ENCODE measurements around the gene SH3BP5L. TPM values are rescaled to one million over a fixed set of nuclear protein-coding genes. Genes with fewer than 3 reads are reported as not detected.

Gene SH3BP5L
- total and polyA plus RNA-seq, 4 donors = 16.4 to 25.5 (median 17.5) TPM

DNA sequence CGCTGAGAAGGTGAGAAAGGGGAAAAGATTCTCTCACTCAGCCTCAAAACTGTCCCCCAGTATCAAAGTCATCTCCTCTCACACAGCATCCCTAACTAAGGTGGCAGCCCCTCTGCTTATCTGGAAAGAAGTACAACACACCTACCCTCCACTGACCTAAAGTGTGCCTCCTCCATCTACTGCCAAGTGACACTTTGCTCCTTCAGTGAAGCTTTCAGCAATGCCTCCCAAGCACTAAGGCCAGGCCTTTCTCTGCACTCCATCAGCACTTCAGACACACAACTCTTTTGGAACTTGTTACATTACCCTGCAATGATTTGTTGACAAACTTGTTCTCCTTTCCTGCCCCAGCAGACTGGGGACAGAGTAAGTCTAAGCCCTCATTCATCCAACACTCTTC lies 1.4 kb downstream of the SH3BP5L start:
- ATAC-seq (ENCODE audit: insufficient read depth, low FRiP score) = no peak
- Histone ChIP-seq H3K4me1 (ENCODE audit: control insufficient read depth in 5 of 5, insufficient read depth in 5 of 5, low read length in 5 of 5) (peaks cover 16 to 34% (median 26%) of the 10 kb centered on the region in 5 donors), H3K27me3 (ENCODE audit: control insufficient read depth in 3 of 3, insufficient read depth in 3 of 3, low read length in 2 of 3) (no peaks in the 10 kb centered on the region), H3K9me3 (ENCODE audit: control insufficient read depth in 4 of 4, insufficient read depth in 3 of 4, low read length in 3 of 4) (no peaks in the 10 kb centered on the region), H3K27ac (ENCODE audit: low read depth in 1 of 2, low read length in 1 of 2) (peak overlapping the region in 1 of 2 donors; percentile 29), H3K9ac (ENCODE audit: insufficient read depth in 1 of 2, low read length in 2 of 2) (no peak overlapping the region), H3K36me3 (ENCODE audit: control insufficient read depth in 4 of 4, insufficient read depth in 4 of 4, low read length in 4 of 4) (peaks cover 0 to 16% (median 10%) of the 10 kb centered on the region in 4 donors), H3K4me3 (no peak overlapping the region)
- WGBS, 2 donors = 93 to 95% methylated on average over 1 of the region's 1 CpG
- DNase-seq = no peak
- TF ChIP-seq, protein P1, sequence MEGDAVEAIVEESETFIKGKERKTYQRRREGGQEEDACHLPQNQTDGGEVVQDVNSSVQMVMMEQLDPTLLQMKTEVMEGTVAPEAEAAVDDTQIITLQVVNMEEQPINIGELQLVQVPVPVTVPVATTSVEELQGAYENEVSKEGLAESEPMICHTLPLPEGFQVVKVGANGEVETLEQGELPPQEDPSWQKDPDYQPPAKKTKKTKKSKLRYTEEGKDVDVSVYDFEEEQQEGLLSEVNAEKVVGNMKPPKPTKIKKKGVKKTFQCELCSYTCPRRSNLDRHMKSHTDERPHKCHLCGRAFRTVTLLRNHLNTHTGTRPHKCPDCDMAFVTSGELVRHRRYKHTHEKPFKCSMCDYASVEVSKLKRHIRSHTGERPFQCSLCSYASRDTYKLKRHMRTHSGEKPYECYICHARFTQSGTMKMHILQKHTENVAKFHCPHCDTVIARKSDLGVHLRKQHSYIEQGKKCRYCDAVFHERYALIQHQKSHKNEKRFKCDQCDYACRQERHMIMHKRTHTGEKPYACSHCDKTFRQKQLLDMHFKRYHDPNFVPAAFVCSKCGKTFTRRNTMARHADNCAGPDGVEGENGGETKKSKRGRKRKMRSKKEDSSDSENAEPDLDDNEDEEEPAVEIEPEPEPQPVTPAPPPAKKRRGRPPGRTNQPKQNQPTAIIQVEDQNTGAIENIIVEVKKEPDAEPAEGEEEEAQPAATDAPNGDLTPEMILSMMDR (IDR thresholded peaks at IDR 0.05; ENCODE audit: control extremely low read depth, extremely low read depth) = no peak

DNA sequence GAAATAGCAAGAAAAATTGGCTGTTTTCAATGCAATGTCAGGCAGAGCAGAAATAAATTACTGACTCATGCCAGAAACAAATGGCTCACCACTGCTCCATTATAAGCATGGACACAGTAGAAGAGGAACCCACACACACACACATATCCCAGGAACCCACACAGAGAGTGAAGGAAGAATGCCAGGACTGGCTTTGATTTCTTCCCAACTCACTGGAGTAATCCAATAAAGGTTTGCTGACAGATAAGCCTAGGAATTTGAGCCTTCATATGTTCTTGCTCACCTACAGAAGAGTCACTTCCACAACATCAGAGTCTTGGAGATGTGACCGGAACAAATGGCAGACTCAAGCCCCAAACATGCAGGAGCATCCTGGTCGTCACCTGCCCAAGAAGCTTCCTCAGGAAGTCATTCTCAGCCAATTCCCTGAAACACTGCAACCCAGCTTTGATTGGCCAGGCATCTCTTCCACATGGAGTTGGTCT lies 2.2 kb downstream of the SH3BP5L start:
- H3K4me3 ChIP-seq = no peak overlapping the region
- H3K36me3 ChIP-seq (ENCODE audit: control insufficient read depth in 4 of 4, insufficient read depth in 4 of 4, low read length in 4 of 4) = peaks cover 0 to 16% (median 12%) of the 10 kb centered on the region in 4 donors
- TF ChIP-seq, protein P1 (IDR thresholded peaks at IDR 0.05; ENCODE audit: control extremely low read depth, extremely low read depth) = no peak
- 69 to 77% methylated on average over 2 of the region's 2 CpGs for WGBS, 2 donors
- no peaks in the 10 kb centered on the region for H3K27me3 ChIP-seq (ENCODE audit: control insufficient read depth in 3 of 3, insufficient read depth in 3 of 3, low read length in 2 of 3)
- no peaks in the 10 kb centered on the region for H3K9me3 ChIP-seq (ENCODE audit: control insufficient read depth in 4 of 4, insufficient read depth in 3 of 4, low read length in 3 of 4)
- H3K27ac ChIP-seq (ENCODE audit: low read depth in 1 of 2, low read length in 1 of 2) = no peak overlapping the region
- no peak for DNase-seq
- H3K4me1 ChIP-seq (ENCODE audit: control insufficient read depth in 5 of 5, insufficient read depth in 5 of 5, low read length in 5 of 5) = peaks cover 16 to 34% (median 29%) of the 10 kb centered on the region in 5 donors
- no peak overlapping the region for H3K9ac ChIP-seq (ENCODE audit: insufficient read depth in 1 of 2, low read length in 2 of 2)
- no peak for ATAC-seq (ENCODE audit: insufficient read depth, low FRiP score)

DNA sequence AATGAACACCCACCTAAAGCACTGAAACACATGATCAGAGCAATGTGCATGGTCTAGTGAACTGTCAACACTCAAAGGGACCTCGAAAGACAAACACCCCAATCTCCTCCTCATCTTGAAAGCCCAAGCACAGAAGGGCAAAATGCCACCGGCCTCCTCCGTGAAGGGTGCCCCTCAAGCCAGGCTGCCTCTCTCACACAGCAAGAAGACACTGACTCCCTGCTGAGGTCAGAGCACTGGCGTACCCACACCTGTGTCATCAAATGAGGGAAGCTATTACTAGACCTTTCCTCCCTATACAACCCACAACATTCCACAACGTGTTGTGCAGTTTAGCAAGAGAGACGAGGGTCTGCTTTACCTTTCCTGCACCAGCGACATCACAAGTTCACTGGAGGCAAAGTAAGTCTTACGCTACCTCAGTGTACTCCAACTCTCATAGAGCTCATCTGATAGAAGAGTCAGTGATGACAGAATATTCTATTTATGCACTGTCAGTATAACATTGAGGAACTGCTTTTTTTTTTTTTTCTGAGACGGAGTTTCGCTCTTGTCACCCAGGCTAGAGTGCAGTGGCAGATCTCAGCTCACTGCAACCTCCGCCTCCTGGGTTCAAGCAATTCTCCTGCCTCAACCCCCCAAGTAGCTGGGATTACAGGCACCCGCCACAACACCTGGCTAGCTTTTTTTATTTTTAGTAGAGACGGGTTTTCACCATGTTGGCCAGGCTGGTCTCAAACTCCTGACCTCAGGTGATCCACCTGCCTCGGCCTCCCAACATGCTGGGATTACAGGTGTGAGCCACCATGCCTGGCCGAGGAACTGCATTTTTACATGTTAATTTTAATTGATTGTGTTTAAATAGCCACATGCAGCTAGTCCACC lies 3.3 kb downstream of the SH3BP5L start:
- no peak for ATAC-seq (ENCODE audit: insufficient read depth, low FRiP score)
- H3K4me1 ChIP-seq (ENCODE audit: control insufficient read depth in 5 of 5, insufficient read depth in 5 of 5, low read length in 5 of 5) = peaks cover 16 to 32% (median 29%) of the 10 kb centered on the region in 5 donors
- 72 to 80% methylated on average over 15 of the region's 15 CpGs for WGBS, 2 donors
- no peak overlapping the region for H3K9ac ChIP-seq (ENCODE audit: insufficient read depth in 1 of 2, low read length in 2 of 2)
- peak overlapping the region in 1 of 2 donors; percentile 68 for H3K27ac ChIP-seq (ENCODE audit: low read depth in 1 of 2, low read length in 1 of 2)
- no peak overlapping the region for H3K4me3 ChIP-seq
- H3K27me3 ChIP-seq (ENCODE audit: control insufficient read depth in 3 of 3, insufficient read depth in 3 of 3, low read length in 2 of 3) = no peaks in the 10 kb centered on the region
- TF ChIP-seq, protein P1 (IDR thresholded peaks at IDR 0.05; ENCODE audit: control extremely low read depth, extremely low read depth) = no peak
- H3K36me3 ChIP-seq (ENCODE audit: control insufficient read depth in 4 of 4, insufficient read depth in 4 of 4, low read length in 4 of 4) = peaks cover 0 to 18% (median 12%) of the 10 kb centered on the region in 4 donors
- no peak for DNase-seq
- H3K9me3 ChIP-seq (ENCODE audit: control insufficient read depth in 4 of 4, insufficient read depth in 3 of 4, low read length in 3 of 4) = no peaks in the 10 kb centered on the region

Data from lung (tissue), 12 donors.